NK-92 (cell line): ENCODE data around the gene TMEM30B.
"Not testable (repeated sequence)": the region's sequence is repeated elsewhere in the genome, so short reads cannot be mapped to it uniquely, and the experiment has no call there.

ENCODE experiments used
- DNase-seq: peaks from one replicate; lab custom pipeline; 2025; ENCODE audit not compliant: unreplicated experiment; lab: John Stamatoyannopoulos, UW

TMEM30B gene, protein sequence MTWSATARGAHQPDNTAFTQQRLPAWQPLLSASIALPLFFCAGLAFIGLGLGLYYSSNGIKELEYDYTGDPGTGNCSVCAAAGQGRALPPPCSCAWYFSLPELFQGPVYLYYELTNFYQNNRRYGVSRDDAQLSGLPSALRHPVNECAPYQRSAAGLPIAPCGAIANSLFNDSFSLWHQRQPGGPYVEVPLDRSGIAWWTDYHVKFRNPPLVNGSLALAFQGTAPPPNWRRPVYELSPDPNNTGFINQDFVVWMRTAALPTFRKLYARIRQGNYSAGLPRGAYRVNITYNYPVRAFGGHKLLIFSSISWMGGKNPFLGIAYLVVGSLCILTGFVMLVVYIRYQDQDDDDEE

DNA sequence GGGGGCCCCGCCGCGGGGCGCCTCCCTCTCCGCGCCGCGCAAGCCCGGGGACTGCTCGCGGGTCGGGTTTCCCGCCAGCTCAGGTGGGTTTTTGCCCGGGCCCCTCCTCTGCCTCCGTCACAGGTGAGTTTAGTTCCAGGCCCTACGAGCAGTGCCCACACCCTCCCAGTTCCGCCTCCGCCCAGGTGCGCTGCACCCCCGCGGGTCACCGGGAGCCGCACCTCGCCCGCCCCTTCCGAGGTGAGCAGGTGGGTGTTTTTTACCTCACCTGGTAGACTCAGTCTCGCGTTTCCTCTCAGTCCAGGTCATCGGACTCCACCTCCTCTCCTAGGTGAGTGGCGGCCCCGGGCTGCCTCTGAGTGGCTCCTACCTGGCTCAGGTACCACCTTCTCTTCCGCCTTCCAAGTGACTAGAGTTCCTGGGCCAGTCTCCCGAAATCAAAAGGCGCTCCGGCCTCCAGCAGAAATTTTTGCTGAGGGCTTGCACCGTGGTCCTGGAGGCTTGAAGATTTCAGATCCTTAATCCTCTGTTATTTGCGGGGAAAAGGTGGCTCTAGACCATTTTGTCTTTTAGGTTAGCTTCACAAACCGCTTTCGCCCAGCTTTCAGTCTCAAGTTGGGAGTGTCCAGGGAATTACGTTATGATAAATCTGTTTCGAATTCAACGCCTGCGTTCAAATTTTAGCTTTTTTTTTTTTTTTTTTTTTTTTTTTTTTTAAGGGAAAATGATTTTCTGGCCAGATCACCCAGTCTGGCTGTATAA is at the start of gene TMEM30B:
Gene TMEM30B (minus strand): TSS at position 153 of the 762 bp plus-strand sequence. CDS start 191 bp downstream, outside the sequence.
- DNase-seq, result no peak

DNA sequence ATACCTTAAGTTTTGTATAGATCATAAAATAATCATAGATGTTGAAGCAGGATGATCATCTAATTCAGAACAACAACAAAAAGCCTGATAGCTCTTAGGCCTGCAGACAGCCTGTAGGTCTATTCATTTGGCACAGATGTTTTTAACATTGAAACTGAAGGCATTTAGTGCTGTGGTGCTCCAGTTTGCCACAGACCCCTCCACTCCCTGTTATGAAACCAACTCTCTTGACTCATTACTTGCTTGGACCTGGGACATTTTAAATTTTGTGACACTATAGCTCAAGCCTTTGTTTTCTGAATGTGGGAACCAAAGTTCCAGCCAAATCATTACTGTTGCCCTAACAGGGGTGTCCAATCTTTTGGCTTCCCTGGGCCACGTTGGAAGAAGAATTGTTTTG is 49.4 kb upstream of the TMEM30B start:
- no peak for DNase-seq

DNA sequence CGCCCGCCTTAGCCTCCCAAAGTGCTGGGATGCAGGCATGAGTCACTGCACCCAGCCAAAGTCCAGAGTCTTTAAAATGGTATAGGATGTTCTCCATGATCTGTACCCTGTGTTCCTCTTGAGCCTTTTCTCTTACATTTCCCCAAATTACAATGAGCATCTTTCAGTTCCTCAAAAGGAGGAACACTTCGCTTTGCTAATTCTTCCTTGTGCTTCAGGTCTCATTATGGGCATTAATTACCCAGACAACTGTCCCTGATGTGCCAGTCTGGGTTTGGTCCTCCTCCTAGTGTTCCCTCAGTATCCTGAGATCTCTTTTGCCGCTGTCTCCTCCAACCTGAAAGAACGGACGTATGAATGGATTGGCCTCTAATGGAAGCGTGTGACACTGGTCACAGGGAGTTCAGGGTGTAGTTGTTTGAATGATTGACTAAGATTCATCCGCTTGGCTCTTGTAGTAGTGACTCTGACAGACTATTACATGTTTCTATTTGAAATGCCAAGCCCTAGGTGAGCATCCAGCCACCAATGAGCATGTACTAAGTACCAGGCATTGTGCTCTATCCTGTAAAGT is 48.4 kb upstream of the TMEM30B start:
- DNase-seq, result no peak

DNA sequence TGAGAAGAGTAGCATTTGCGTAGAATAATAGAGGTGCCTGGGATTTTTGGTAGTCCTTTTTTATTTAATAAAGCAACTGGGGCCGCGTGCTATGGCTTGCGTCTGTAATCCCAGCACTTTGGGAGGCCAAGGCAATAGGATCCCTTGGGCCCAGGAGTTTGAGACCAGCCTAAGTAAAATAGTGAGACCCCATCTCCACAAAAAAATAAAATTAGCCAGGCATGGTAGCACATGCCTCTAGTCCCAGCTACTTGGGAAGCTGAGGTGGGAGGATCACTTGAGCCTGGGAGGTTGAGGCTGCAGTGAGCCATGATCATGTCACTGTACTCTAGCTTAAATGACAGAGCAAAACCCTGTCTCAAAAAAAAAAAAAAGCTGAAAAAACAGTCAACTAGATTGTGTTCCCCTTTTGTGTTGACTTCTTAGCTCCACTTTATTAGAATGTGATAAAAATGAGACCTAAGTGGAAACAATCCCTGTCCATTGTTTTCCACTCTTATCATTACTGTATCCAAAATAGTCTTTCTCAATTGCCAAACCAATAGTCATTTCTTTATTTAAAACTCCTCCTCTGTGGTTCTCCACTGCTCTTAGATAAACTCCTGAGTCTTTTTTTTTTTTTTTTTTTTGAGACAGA is 47.6 kb upstream of the TMEM30B start:
- no peak for DNase-seq

DNA sequence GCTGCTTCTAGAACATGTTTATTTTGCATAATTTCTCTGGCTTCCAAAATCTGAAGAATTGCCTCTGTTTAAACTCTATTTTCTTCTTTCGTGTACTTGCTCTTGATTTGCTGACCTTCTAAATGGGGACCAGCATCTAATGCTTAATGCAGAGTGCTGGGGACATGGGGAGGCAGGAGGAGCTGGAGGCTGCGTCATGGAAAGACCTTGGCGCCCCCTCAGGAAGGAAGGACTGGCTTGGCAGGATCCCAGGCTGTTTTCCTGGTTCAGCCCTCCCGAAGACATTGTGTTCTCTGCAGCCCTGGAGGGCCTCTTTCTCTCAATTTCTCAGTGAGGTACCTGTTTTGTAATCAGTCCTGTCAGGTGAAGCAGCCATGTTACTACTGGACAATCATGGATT is 45.7 kb upstream of the TMEM30B start:
- DNase-seq, result no peak

DNA sequence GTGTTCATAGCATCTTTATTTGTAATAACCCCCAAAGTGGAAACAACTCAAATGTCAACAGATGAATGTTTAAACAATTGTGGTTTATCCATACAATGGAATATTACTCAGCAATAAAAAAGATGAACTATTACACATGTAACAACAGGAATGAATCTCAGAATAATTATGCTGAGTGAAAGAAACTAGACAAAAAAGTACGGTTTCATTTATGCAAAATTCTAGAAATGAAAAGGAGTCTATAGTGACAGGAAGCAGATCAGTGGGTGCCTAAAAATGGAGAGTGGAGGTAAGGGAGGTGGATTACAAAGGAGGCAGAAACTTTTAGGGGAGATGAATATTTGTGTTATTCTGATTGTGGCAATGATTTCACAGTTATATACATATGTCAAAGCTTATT is 45.0 kb upstream of the TMEM30B start:
- no peak for DNase-seq

DNA sequence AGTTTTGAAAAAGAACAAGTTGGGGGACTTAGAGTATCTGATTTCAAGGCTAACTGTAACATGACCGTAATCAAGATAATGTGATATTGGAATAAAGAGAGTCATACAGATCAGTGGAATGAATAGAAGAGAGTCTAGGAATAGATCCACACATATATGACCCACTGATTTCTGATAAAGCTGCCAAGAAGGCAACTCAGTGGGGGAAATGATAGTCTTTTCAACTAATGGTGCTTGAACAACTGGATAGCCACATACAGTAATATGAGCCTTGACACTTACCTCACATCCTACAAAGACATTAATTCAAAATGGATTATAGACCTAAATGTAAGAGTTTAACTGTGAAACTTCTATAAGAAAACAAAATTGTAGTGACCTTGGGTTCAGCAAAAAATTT is 44.0 kb upstream of the TMEM30B start:
- no peak for DNase-seq

DNA sequence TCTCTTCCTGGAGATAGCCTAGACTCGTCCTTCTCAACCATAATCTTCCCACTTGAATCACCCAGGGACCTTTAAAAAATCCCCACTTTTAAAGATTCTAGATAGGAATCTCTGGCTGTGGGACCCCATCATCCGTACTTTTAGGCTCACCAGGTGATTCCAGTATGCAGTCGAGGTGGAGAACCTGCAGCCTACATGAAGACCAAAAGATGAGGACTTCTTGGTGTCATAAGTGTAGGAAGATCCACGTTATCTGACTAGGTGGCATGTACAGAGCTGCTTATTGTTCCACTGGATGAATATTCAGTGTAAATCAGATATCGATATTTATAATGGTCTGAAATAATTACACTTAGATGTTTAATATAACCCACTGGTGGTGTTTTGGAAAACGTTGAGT is 42.8 kb upstream of the TMEM30B start:
- no peak for DNase-seq

DNA sequence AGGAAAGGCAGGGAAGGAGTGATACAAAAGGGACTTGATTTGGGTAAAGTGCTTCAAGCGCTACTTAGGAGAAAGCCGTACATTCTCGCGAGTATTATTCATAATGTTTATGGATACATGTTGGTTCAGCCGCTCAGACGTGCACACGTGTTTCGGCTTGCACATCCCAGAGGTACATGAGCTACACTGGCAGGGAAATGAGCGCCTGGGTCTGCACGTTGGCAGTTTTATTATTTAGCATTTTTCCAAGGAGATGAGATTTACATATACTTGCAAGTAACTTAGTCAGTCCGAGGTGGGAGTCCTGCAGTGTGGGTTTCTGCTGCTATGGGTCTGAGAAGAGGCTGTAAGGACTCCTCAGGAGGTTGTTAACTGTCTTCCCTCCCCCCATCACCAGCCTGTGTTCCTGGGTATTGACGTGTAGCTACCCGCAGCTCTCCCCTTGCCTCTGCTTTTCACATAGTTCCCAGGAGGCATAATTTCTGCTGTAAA is 41.7 kb upstream of the TMEM30B start:
- DNase-seq, result no peak

DNA sequence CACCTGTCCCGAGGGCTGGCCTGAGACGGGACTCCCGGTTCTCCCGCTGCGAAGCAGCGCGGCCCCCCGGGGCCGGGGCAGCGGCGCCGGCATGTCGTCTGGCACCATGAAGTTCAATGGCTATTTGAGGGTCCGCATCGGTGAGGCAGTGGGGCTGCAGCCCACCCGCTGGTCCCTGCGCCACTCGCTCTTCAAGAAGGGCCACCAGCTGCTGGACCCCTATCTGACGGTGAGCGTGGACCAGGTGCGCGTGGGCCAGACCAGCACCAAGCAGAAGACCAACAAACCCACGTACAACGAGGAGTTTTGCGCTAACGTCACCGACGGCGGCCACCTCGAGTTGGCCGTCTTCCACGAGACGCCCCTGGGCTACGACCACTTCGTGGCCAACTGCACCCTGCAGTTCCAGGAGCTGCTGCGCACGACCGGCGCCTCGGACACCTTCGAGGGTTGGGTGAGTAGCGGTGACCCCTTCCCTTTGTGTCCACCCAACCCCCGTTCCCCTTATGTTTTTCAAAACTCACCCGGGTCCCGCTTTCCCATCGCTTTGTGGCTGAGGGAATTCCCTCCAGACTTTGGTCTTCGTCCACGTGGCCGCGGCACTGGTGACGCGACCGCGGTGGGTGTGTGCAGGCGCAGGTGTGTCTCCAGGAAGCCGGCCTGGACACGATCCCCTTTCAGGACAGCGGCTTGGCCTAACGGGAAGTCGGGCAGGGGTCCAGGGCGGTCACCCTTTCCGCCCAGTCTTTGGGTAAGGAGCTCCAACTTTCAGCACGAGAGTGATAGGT is 41.1 kb upstream of the TMEM30B start:
- no peak for DNase-seq

DNA sequence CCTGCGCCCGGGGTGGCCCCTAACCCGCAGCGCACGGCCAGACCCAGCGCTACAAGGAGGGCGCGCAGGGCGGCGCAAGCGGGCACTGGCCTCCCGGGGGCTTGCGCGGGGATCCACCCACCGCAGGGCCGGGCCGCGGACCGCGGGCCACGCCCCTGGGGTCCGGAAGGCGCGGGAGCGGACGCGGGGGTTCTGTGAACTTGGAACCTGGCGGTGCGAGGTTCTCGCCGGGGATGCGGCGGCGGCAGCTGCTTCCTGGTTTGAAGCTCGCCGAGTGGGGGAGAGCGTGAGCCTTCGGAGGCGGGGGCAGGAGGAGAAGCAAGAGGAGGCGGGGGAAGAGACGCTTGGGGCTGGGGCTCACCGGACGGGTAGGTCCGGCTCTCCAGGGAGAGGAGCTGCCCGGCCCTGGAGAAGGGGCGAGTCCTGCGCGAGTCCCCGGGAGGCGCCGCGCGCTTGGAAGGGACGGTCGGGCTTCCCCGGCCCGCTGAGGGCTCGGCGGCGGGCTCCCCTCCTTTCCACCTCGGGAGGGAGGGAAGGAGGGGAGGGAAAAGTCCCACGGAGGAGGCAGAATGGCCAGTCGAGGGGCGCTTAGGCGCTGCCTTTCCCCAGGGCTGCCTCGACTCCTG is 40.4 kb upstream of the TMEM30B start, which contains the start of gene PRKCH:
Gene PRKCH (plus strand): TSS at position 195 of the 626 bp plus-strand sequence. CDS start 523 bp downstream, outside the sequence.
- DNase-seq, result no peak

DNA sequence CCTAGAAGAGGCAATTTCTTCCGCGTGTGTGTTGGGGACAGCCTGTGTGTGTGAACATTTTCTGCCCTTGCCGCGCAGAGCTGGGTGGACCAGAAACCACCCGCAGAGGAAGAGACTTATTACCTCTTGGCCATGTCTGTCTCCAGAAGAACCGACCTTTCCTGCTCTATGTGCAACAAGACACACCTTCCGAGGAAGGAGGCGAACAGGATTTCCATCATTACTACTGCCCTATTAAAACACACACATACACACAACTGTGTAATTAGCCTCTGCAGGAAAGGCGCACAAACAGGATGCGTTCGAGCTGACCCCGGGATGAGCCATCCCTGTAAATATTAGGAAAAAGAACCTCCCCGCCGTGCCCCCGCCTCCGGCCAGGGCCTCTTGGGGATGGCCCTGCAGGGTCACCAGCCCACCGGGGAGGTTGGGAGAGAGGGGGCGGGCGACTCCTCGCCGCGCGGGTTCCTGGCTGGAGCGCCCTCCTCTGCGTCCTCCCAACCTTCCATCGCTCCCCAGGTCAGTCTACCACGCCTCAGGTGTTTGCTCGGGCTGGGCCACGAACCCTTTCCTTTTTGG is 39.8 kb upstream of the TMEM30B start:
- DNase-seq, result no peak

DNA sequence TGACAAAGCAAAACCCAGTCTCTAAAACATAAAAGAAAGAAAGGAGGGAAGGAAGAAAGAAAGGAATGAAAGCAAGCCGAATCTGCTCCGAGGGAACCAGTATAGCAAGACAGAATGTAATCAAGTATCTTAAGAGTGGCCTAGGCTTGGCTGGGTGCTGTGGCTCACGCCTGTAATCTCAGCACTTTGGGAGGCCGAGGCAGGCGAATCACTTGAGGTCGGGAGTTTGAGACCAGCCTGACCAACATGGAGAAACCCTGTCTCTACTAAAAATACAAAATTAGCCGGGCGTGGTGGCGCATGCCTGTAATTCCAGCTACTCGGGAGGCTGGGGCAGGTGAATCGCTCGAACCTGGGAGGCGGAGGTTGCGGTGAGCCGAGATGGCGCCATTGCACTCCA is 39.0 kb upstream of the TMEM30B start:
- DNase-seq, result not testable (repeated sequence)

DNA sequence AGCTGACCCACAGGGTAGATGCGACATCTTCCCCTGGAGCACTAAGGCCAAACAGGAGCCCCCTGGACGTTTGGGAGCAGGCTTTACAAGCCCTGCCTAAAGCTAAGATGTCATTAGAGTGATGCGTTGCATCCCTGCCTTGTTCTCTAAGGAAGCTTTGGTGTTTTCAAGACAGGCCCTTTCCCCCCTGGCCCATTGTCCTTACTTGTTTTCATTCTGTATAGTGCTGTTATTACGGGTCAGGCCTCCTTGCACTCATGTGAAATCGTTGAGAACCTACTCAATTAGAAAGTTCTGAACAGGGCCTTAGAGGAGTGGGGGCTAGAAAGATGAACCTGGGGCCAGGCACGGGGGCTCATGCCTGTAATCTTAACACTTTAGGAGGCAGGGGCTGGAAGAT is 38.6 kb upstream of the TMEM30B start:
- no peak for DNase-seq

DNA sequence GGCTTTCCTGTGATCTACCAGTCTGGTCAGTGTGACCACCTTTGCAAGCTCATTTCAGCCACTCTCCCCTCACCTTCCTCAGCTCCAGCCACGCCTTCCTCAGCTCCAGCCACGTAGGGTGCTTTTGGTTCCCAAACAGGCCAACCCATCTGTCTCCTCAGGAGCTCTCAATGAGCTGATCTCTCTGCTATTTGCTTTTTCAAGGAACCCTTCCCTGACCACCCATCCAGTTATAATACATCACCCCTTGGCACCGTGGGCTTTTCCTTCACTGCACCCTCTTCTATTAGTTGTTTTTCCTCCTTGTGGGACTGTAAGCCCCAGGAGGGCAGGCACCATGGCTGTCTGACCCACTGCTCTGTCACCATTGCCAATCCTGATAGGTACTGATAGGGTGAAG is 37.9 kb upstream of the TMEM30B start:
- DNase-seq, result no peak

DNA sequence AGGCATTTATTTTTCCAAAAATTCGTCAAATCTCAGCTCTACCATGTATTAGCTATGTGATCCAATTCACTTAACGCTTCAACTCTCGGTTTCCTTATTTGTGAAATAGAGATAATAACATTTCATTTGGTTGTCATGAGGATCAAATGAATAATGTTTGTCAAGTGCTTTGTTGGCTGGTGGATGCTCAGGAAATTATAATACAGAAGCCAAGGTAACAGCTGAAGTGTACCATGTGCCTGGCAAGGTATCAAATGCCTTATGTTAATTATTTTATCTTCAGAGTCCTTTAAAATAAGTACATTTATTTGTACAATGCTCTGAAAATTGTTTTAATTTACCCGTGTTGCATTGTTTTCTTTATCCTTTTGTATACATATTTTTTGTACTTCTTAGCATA is 34.2 kb upstream of the TMEM30B start:
- DNase-seq, result no peak

DNA sequence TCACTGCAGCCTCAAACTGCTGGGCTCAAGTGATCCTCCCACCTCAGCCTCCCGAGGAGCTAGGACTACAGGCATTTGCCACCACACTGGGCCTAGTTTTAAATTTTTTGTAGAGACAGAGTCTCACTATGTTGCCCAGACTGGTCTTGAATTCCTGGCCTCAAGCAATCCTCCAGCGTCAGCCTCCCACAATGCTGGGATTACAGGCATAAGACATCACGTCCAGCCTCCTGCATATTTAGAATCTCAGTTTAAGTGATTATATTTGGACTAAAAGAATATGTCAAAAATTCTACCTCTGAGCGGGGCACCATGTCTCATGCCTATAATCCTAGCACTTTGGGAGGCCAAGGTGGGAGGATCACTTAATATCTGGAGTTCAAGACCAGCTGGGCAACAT is 27.6 kb upstream of the TMEM30B start:
- DNase-seq, result not testable (repeated sequence)

DNA sequence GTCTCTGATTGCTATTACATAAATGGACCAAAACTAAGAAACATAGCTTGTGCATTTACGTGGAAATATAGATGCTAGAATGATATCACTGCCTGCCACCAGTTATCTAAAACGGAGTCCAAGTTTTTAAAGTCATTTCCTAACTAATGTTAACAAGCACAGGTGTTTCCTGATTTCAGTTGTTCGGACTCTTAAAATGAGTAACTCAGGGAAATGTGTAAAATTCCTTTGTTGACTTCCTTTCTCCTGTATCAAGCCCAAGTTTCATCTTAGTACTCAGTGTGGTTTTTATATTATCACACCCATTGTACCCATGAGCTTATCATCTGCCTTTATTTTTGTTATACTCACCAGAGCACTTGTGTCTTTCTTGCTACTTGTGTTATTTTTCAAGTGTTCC is 27.1 kb upstream of the TMEM30B start:
- DNase-seq, result no peak

DNA sequence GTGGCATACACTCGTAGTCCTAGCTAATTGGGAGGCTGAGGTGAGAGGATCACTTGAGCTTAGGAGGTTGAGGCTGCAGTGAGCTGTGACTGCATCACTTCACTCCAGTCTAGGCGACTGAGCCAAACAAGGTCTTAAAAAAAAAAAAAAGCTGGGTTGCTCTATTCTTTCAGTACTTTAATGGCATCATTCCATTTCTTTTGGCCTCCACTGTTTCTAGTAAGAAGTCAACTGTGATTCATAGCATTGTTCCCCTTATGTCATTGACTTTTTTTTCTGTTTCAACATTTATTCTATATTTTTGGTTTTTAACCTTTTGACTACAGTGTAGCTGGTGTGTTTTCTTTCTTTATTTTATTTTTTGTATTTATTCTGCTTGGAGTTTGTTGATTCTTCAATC is 23.6 kb upstream of the TMEM30B start:
- DNase-seq, result no peak

DNA sequence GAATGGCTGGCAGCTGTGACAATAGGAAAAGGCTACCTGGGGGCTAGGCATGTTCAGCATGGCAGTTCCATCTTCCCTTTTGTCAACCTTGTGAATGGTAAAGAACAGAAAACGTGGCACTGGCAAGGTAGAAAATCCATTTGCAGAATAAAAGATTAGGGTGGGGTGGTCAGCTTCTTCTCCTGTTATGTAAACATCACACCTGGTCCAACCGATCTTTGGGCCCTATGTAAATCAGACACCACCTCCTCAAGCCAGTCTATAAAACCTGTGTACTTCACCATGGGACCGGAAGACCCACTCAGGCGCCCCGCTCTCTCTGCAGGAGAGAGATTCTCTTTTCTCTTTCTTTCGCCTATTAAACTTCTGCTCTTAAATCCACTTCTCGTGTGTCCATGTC is 19.6 kb upstream of the TMEM30B start:
- DNase-seq, result no peak
